AG08395 (cell line): ENCODE measurements around the gene QRICH2.
"Not testable (repeated sequence)": the region's sequence is repeated elsewhere in the genome, so short reads cannot be mapped to it uniquely, and the experiment has no call there.

Experiments
- DNase-seq: peaks from one replicate; pipeline ENCODE4 v3.0.0; 2012; ENCODE audit warnings: mixed read lengths, low spot score

The QRICH2 gene

DNA sequence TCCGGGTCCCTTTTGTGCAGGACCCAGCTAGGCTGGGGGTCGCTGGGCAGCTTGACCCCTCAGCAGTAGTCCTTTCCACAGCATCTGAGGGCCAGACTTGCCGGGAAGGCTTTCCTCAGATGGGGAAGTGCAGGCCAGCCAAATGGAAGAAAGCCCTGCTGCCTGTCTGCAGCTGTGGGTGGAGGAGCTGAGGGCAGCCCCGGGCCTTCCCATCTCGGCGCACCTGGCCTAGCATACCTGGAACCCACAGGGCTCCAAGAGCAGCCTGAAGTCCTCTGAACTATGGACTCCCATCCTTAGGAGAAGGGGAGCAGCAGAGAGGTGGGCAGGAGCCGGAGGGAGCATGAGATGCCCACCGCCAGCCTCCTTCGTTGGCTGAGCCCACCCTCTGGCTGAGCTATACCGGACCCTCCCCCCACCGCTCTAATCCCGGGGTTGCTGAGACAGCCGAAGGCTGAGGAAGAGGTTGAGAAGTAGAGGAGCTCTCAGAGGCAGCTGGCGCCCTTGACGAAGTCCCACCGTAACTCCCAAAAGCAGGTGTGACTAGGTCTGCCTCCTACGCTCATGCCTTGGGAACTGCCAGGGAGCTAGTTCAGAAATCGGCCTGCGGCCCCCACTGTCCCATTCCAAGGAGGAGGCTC is 29.7 kb downstream of the QRICH2 start:
- DNase-seq = no peak

- DNase-seq = no peak
Measured at GRCh38 chr17:76277300-76278267, 30.5 kb downstream of the QRICH2 start.

DNA sequence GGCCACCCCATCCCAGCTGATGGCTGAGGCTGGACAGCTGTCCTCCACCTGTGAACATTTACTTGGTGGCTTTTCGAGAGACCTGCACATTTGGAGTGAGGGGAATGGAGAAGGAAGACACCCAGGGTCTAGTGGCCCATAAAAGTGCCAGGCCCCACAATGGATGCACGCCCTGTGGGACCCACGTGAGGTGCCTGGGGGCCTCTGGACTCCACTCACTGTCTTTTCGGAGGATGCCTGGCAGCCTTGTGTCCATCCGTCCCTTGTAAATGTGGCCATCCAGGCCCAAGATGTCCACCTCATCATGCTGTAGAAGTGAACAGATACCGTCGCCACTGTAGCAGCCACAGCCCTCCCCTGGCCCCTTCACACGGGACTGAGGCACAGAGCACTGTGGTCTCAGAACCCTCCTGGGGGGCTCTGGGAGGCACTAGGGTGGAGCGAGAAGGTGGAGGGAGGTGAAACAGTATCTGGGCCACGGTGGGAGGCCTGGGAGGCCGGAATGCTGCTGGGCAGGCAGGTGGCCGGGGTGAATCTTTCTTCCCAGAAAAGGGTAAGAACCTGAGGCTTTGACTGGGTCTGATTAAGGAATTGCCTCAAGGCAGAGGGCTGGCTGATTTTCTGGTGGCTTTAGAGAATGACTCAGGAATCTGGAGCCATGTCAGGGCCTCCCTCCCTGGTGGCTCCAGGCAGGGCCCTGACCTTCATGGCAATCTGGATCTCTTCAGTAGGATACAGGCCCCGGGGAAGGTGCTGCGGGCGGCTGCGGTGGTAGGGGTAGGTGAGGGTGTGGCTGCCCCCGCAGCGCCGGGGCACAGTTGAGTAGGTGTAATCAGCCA is 31.4 kb downstream of the QRICH2 start:
- peak; percentile 84 for DNase-seq

DNA sequence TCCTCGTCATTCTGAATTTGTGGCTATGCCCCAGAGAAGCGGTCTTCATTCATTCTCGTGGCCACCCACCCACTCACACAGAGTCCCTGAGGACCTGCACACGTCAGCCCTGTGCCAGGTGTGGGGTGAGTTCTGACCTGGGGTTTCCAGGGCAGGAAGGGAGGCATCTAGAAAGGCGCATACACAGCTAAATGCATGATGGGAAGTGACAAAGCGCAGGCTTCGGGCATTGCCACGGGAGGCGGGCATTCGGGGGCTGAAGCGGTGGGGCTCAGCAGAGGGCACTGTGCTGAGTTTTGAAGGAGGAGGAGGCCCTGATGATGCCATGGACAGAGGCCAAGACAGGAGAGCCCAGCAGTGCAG is 32.0 kb downstream of the QRICH2 start:
- no peak for DNase-seq

- no peak for DNase-seq
Measured at GRCh38 chr17:76275382-76276068, 32.6 kb downstream of the QRICH2 start.

GRCh38 chr17:76274112-76274956 is 33.7 kb downstream of the QRICH2 start:
- no peak for DNase-seq

DNA sequence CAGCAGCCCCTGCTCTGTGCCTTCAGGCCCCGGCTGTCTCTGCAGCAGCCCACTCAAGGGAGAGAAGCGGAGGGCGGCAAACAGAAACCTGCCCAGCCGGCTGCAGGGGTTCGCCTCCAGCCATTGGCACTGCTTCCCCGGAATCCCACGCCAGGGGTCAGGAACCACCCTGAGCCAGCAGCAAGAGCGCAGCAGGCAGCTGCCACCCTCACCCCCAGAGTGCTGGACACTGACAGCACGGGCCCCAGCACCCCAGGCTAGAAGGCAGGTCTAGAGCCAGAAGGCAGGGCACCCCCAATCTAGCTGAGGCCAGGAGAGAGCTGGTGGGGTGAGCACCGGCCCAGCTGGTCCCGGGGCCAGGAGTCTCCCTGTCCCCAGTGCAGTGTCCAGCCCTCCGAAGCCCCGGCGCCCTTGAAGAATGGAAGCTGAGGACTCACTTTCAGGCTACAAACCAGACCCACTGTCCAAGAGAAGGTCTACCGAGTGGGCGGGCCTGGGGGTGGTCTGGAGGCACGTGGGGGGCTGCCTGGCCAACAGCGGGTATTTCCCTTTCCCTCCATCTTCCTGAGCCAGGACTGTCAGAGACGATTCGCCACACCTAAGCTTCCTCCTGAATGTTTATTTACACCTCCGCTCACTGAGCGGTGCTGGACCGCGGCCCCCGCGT is 34.5 kb downstream of the QRICH2 start:
- DNase-seq = no peak

DNA sequence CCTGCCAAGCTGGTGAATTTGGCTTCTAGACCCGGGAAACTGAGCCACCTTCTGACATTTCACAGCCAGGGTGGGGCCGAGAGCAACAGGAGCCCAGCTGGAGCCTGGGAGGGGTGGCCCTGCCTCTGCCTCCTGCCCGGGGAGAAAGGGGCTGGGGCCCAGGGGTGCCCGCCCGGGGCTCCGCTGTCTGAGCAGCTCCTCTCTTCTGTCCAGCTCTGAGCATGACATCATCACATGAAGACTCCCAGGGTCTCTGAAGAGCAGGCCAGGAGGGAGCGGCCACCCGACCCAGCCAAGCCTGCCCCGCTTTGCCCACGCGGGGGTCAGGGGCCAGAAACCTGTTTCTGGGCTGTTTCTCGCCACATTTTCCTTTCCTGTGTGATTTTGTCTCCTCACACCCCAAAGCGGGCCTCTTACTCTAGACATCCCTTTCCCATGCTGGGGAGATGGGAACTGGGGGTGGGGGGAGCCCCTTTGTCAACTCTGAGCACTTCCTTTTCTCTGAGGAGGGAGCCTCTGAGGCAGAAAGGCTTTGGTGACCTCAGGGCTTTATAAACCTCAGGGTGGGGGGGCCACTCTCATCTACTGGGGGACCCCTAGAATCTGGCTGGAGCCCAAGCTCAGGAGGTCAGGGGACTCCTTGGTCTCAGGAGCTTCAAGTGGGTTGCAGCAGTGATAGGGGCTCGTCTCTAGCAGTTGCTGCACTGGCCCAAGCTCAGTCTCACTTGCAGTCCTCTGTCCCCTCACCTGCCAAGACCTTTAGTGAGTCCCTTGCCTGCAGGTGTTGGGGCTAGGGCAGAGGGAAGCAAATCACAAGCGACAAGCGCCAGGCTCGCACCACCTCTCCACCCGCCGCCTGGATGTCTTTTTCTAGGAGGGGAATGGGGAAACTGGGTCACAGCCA is 35.3 kb downstream of the QRICH2 start:
- DNase-seq = no peak

DNA sequence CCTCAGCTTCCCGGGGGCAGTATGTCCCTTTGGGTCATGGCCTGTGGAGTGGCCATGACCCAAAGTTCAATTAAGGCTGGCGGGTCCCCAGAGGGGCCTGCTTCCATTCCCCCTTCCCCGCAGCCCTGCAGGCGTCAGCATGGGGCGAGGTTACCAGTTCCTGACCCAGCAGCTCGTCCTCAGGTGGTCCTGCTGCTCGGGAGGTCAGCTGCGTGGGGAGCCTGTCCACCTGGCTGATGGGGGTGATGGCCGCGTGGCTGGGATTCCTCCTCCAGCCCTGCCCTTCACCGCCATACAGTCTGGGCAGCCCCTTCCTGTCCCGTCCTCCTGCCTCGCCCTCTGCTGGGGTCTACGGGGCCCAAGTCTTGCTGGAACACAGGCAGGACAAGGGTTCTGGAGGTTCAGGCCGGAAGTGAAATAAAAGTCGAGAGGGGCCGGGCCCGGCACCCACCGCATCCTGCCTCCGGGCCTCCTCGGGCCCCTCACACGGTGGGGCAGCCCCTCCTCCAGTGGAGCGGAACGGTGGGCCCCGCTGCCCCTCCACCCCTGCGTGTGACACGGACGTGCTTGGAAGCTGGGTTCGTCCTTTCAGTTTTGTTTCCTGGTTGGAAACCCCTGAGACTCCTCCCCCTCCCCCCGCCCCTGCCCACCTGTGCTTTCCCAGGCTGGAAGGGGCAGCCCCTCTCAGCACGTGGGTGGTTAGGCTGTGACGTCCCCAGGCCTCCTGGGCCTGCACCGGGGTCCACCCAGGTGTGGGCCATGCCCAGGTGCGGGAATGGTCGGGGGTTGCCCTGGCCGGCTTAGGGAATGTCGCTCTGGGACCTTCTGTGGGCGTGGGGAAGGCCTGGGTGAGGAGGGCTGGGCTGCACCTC is 36.2 kb downstream of the QRICH2 start:
- no peak for DNase-seq

DNA sequence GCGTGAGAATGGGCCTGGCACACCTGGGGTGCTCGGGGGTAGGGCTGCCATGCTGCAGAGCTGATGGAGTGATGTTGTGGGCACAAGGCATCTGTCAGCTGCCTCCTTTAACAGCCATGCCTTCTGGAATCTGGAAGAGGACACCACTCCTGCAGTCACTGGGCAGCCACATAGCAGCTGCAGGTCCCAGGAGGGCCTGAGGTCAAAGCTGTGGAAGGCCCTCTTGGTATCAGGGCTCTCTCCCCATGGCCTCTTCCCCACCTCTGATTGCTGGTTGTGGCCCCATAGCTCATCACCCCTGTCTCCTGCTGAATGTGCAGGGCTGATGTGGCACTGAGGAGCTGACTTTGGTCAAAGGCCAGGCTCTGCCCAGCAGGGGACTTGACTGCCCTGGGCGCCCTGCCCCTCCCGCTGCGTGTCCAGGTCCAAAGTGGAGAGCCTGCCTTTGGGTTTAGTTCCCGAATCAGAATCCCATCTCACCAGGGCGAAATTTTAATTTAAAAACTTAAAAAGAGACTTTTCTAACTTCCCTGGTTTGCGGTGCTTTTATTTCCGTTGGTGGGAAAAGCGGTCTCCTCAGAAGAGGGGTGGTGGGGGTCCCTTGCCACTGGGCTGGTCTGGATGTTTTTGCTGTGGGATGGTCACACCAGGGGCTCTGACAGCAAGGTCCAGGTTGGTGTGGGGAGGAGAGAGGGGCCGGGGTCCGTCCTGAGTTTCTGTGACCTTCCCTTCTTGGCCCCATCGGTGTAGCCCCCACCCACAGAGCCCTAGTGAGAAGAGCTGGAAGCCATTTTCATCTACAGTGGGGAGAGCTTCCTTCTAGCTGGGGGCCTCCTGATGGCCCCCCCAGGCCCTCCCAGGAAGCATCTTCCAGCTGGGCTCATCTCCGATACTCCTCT is 37.1 kb downstream of the QRICH2 start:
- DNase-seq = no peak

DNA sequence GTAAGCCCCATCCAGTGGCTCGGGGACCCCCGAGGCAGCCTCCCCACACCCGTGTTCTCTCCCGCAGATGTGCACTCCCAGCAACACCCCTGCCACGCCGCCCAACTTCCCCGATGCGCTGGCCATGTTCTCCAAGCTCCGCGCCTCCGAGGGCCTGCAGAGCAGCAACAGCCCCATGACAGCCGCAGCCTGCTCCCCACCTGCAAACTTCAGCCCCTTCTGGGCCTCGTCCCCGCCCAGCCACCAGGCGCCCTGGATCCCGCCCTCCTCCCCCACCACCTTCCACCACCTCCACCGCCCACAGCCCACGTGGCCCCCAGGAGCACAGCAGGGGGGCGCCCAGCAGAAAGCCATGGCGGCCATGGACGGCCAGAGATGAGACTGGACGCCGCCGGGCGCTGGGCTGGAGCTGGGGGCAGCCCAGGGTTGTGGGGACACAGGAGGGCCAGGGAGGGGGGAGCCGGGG is 37.9 kb downstream of the QRICH2 start:
- DNase-seq = no peak

- no peak for DNase-seq
Measured at GRCh38 chr17:76268991-76269981, 38.8 kb downstream of the QRICH2 start.

DNA sequence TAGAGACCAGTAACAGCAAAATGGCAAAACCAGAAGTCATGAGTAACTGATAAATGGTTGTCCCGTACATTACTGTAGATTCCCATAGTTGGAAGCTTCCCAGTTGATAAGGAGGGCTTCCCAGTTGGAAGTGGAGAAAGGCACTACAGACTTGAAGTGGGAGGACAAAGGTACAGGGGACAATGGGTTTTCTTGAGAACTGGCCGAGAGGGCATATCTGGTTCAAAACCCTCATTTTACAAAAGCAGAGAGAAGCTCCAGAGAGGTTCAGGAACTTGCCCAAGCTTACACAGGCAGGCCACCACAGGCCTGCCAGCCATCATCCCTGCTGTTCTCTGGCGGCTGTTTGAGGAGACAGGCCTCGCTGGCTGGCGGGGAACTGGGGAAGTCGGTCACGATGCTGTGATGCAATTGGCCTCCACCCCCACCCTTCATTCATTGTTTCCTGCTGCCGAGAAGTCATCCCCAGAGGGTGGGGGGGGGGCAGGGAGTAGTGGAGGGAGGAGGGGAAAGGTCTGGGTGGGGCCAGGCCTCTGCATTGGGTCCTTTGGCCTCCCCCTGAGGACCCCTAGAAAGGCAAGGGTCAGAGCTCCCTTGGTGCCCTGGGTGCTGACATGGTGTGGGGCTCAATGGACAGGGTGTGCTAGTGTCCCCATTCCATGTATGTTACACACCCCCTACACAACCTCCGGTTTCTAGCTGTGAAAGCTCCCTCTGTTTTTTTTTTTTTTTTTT is 39.9 kb downstream of the QRICH2 start:
- peak; percentile 77 for DNase-seq

DNA sequence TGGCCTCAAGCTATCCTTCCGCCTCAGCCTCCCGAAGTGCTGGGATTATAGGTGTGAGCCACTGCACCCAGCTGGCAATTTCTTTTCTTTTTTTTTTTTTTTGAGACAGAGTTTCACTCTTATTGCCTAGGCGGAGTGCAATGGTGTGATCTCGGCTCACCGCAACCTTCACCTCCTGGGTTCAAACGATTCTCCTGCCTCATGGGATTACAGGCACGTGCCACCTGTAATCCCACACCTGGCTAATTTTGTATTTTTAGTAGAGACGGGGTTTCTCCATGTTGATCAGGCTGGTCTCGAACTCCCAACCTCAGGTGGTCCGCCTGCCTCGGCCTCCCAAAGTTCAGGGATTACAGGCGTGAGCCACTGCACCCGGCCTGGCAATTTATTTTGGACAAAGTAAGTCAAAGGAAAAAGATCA is 40.5 kb downstream of the QRICH2 start:
- DNase-seq = not testable (repeated sequence)

- DNase-seq = no peak
Measured at GRCh38 chr17:76267051-76267576, 41.0 kb downstream of the QRICH2 start.
